Endodermal cell (in vitro differentiated cells): ENCODE results near the gene SMYD3. TPM values are rescaled to one million over a fixed set of nuclear protein-coding genes. Genes with fewer than 3 reads are reported as not detected.

ENCODE experiments used
- DNase-seq: peaks from one replicate; pipeline ENCODE4 v3.0.0-alpha.2; 2017
- H3K27ac ChIP-seq: 2 replicates; pipeline ENCODE4 v1.5.1; 2013; ENCODE audit warnings: mild to moderate bottlenecking, low read depth, low read length, moderate library complexity
- H3K27me3 ChIP-seq: 2 replicates; pipeline ENCODE4 v1.6.1; 2013; ENCODE audit warnings: mild to moderate bottlenecking, low read length, moderate library complexity; ENCODE audit not compliant: insufficient read depth, control insufficient read depth, poor library complexity, severe bottlenecking
- H3K36me3 ChIP-seq: 2 replicates; pipeline ENCODE4 v1.7.0; 2013; ENCODE audit warnings: mild to moderate bottlenecking, low read length, moderate library complexity; ENCODE audit not compliant: control insufficient read depth, insufficient read depth
- H3K4me1 ChIP-seq: one replicate; pipeline ENCODE4 v1.7.0; 2013; ENCODE audit warnings: low read length; ENCODE audit not compliant: control insufficient read depth, insufficient read depth
- H3K4me3 ChIP-seq: 2 replicates; pipeline ENCODE4 v1.5.1; 2013; ENCODE audit warnings: mild to moderate bottlenecking, low read length, moderate library complexity
- H3K9ac ChIP-seq: 2 replicates; pipeline ENCODE4 v1.6.1; 2013; ENCODE audit warnings: mild to moderate bottlenecking, low read length, moderate library complexity; ENCODE audit not compliant: poor library complexity, severe bottlenecking; ENCODE audit errors: extremely low read depth
- H3K9me3 ChIP-seq: 2 replicates; pipeline ENCODE4 v1.6.1; 2013; ENCODE audit warnings: mild to moderate bottlenecking, low read length, moderate library complexity; ENCODE audit not compliant: control insufficient read depth
- H3K27ac Mint-ChIP-seq: 2 replicates; pipeline ENCODE4 v1.8.0; 2020; ENCODE audit warnings: mixed read lengths
- H3K27me3 Mint-ChIP-seq: 2 replicates; pipeline ENCODE4 v1.8.0; 2021; ENCODE audit warnings: mild to moderate bottlenecking, mixed read lengths; ENCODE audit not compliant: insufficient read depth
- H3K36me3 Mint-ChIP-seq: 2 replicates; pipeline ENCODE4 v1.8.0; 2020; ENCODE audit warnings: low read depth, mixed read lengths
- H3K4me1 Mint-ChIP-seq: 2 replicates; pipeline ENCODE4 v1.8.0; 2020; ENCODE audit warnings: mixed read lengths
- H3K4me3 Mint-ChIP-seq: 2 replicates; pipeline ENCODE4 v1.8.0; 2020; ENCODE audit warnings: mild to moderate bottlenecking, moderate library complexity, mixed read lengths
- H3K9me3 Mint-ChIP-seq: 2 replicates; pipeline ENCODE4 v1.8.0; 2020; ENCODE audit warnings: mild to moderate bottlenecking, mixed read lengths
- CTCF ChIP-seq: fragments of 200-600 bp; sonication (generic); conservative IDR thresholded peaks from 2 replicates; pipeline ENCODE4 v1.5.0; 2021; ENCODE audit warnings: antibody characterized with exemption, mild to moderate bottlenecking
- WGBS, 2 experiments: methylation state at CpG; one replicate each; pipeline versions ENCODE4 v1.1.5 to v1.1.7; 2013; ENCODE audit warnings: missing lambda C conversion rate in 2 of 2, mixed read lengths in 1 of 2; ENCODE audit not compliant: insufficient coverage in 1 of 2, insufficient read length in 1 of 2; 5-methylcytosine and 5-hydroxymethylcytosine counted together
- total RNA-seq, 2 donors: library from RNA; stranded (reverse); fragmentation: NEBNext Ultra II Directional in 1 of 2; extraction: Animal tissue kit (Norgen Biotek cat#: 25700) in 1 of 2; gene quantifications; 2 replicates in 1 of 2; 3 replicates in 1 of 2; pipeline ENCODE4 v1.2.1, GENCODE V29; 2021

The SMYD3 gene
- total RNA-seq, 2 donors from 2014 or later = 32.3 to 45.8 TPM

GRCh38 chr1:245906207-245906606 lies 600.9 kb downstream of the SMYD3 start:
- Mint-ChIP-seq H3K9me3 (peaks cover 24% of the 10 kb centered on the region), H3K27me3 (no peaks in the 10 kb centered on the region), H3K27ac (no peak overlapping the region), H3K4me3 (no peak overlapping the region), H3K4me1 (peaks cover 4% of the 10 kb centered on the region), H3K36me3 (peaks cover 14% of the 10 kb centered on the region)
- no peak overlapping the region for H3K4me3 ChIP-seq
- WGBS, 2 experiments = 94 to 100% methylated on average over 1 of the region's 1 CpG
- DNase-seq = no peak
- no peaks in the 10 kb centered on the region for H3K27me3 ChIP-seq
- H3K27ac ChIP-seq = no peak overlapping the region
- no peak overlapping the region for H3K9ac ChIP-seq
- H3K36me3 ChIP-seq = no peaks in the 10 kb centered on the region
- TF ChIP-seq CTCF = no peak
- no peaks in the 10 kb centered on the region for H3K4me1 ChIP-seq
- H3K9me3 ChIP-seq = peaks cover 6% of the 10 kb centered on the region

GRCh38 chr1:245903851-245904250 lies 603.2 kb downstream of the SMYD3 start:
- H3K9ac ChIP-seq = no peak overlapping the region
- no peaks in the 10 kb centered on the region for H3K36me3 ChIP-seq
- H3K4me1 Mint-ChIP-seq = peaks cover 4% of the 10 kb centered on the region
- no peak overlapping the region for H3K27ac Mint-ChIP-seq
- WGBS, 2 experiments = 90 to 100% methylated on average over 2 to 3 of the region's 3 CpGs
- H3K27me3 ChIP-seq = no peaks in the 10 kb centered on the region
- no peak for TF ChIP-seq CTCF
- DNase-seq = no peak
- H3K27me3 Mint-ChIP-seq = no peaks in the 10 kb centered on the region
- peaks cover 14% of the 10 kb centered on the region for H3K36me3 Mint-ChIP-seq
- H3K4me1 ChIP-seq = no peaks in the 10 kb centered on the region
- H3K9me3 Mint-ChIP-seq = peaks cover 24% of the 10 kb centered on the region
- H3K27ac ChIP-seq = no peak overlapping the region
- no peak overlapping the region for H3K4me3 Mint-ChIP-seq
- no peak overlapping the region for H3K4me3 ChIP-seq
- peaks cover 6% of the 10 kb centered on the region for H3K9me3 ChIP-seq

- DNase-seq = no peak
- Histone ChIP-seq H3K9ac (no peak overlapping the region), H3K36me3 (no peaks in the 10 kb centered on the region), H3K4me1 (no peaks in the 10 kb centered on the region), H3K4me3 (no peak overlapping the region), H3K9me3 (peaks cover 6% of the 10 kb centered on the region), H3K27me3 (no peaks in the 10 kb centered on the region), H3K27ac (no peak overlapping the region)
- Mint-ChIP-seq H3K4me3 (no peak overlapping the region), H3K4me1 (peaks cover 4% of the 10 kb centered on the region), H3K27me3 (no peaks in the 10 kb centered on the region), H3K36me3 (peaks cover 14% of the 10 kb centered on the region), H3K9me3 (peaks cover 24% of the 10 kb centered on the region), H3K27ac (no peak overlapping the region)
- TF ChIP-seq CTCF = no peak
- WGBS, 2 experiments = 86 to 89% methylated on average over 1 of the region's 1 CpG
Observed at GRCh38 chr1:245901565-245901964, 605.5 kb downstream of the SMYD3 start.
